ENCODE measurements around the gene ZBTB3. TPM values are rescaled to one million over a fixed set of nuclear protein-coding genes. Genes with fewer than 3 reads are reported as not detected.

ZBTB3 gene
- total and polyA plus RNA-seq, 4 donors, result 1.5 to 6.4 (median 4.2) TPM

DNA sequence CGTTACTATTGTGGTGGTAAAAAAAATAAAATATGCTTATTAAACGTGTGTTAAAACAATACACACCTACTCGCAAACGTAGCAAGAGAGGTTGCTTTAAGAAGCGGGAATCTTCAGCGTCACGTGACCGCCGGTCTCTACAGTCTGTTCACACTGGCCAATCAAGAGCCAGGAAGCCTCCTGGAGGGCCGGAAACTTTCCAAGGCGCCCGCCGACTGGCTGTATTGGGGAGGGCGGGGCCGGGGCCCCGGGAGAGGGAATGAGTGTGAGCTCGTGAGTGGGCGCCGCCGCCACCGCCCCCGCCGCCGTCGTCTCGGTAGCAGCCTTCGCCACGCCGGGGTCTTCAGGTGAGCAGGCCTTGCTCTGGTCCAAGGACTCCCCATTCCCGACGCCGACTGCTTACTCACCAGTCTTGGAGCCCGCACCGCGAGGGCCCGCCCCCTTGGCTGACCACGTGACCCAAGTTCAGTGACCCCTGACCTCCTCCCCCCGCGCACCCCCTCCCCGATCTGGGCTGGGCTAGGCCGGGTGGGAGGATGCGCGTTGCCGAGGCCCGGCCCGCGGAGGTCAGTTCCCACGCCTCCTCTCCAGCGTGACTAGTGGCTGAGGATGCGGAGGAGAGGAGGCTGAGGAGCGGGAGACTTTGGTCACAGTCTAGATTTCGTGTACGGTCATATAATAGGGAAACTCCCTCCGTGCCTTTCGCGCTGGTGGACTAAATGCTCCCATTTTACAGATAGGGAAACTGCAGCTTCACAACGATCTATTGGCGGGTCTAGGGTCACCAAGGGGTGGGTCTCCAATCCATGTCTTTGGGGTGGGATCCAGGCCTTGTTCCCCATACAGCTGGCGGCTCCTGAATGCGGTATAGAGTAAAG, 17.4 kb upstream of the ZBTB3 start, which contains the start of gene TAF6L:
TAF6L (plus strand) TSS at position 253 of the 878 bp plus-strand sequence. CDS start 4,388 bp downstream, outside the sequence.
- Histone ChIP-seq H3K9ac (ENCODE audit: low read depth in 1 of 2, low read length in 2 of 2) (peak within 1 kb of the TSS; percentile 57 to 62), H3K9me3 (ENCODE audit: control insufficient read depth in 4 of 4, low read length in 3 of 4) (no peaks in the 10 kb centered on the region), H3K4me3 (ENCODE audit: low read depth in 1 of 3, low read length in 3 of 3) (peak within 1 kb of the TSS; percentile 66 to 70 (median 68)), H3K27me3 (ENCODE audit: control insufficient read depth in 4 of 4, insufficient read depth in 4 of 4, low read length in 3 of 4) (no peaks in the 10 kb centered on the region), H3K27ac (ENCODE audit: low read depth in 1 of 2, low read length in 2 of 2) (peak within 1 kb of the TSS; percentile 94), H3K36me3 (ENCODE audit: control insufficient read depth in 4 of 4, insufficient read depth in 3 of 4, low read depth in 1 of 4, low read length in 3 of 4) (peaks cover 2 to 24% (median 13%) of the 10 kb centered on the region in 4 donors), H3K4me1 (ENCODE audit: control insufficient read depth in 4 of 4, insufficient read depth in 4 of 4, low read length in 3 of 4) (peaks cover 4 to 23% (median 17%) of the 10 kb centered on the region in 4 donors)
- 2% methylated on average over 60 of the region's 60 CpGs for WGBS
- peak; percentile 93 for DNase-seq (ENCODE audit: low spot score)
- TF ChIP-seq FOXA1 (IDR thresholded peaks at IDR 0.05) (no peak), CTCF (IDR thresholded peaks at IDR 0.05; ENCODE audit: low read depth, low read length, missing input control) (no peak), GABPA (IDR thresholded peaks at IDR 0.05 in 1 of 2, conservative IDR thresholded peaks at IDR 0.05 in 1 of 2) (peak; percentile 22 to 80), RAD21 (IDR thresholded peaks at IDR 0.05) (no peak), EGR1 (IDR thresholded peaks at IDR 0.05; ENCODE audit: low read depth in 2 of 2) (peak; percentile 59 to 71), HNF4G (IDR thresholded peaks at IDR 0.05) (no peak), SP1 (IDR thresholded peaks at IDR 0.05) (peak; percentile 88), YY1 (IDR thresholded peaks at IDR 0.05) (peak; percentile 54), REST (IDR thresholded peaks at IDR 0.05) (no peak), RXRA (IDR thresholded peaks at IDR 0.05) (peak; percentile 77 to 90), ATF3 (IDR thresholded peaks at IDR 0.05) (no peak), TAF1 (conservative IDR thresholded peaks at IDR 0.05) (no peak), NR2F2 (IDR thresholded peaks at IDR 0.05) (peak; percentile 92), HNF4A (conservative IDR thresholded peaks at IDR 0.05) (peak; percentile 44 to 59), JUND (IDR thresholded peaks at IDR 0.05) (peak in 1 of 2 donors; percentile 23), FOXA2 (IDR thresholded peaks at IDR 0.05) (no peak)
- TF ChIP-seq, protein P1, sequence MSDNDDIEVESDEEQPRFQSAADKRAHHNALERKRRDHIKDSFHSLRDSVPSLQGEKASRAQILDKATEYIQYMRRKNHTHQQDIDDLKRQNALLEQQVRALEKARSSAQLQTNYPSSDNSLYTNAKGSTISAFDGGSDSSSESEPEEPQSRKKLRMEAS (IDR thresholded peaks at IDR 0.05), result peak; percentile 56
- TF ChIP-seq, protein P2, sequence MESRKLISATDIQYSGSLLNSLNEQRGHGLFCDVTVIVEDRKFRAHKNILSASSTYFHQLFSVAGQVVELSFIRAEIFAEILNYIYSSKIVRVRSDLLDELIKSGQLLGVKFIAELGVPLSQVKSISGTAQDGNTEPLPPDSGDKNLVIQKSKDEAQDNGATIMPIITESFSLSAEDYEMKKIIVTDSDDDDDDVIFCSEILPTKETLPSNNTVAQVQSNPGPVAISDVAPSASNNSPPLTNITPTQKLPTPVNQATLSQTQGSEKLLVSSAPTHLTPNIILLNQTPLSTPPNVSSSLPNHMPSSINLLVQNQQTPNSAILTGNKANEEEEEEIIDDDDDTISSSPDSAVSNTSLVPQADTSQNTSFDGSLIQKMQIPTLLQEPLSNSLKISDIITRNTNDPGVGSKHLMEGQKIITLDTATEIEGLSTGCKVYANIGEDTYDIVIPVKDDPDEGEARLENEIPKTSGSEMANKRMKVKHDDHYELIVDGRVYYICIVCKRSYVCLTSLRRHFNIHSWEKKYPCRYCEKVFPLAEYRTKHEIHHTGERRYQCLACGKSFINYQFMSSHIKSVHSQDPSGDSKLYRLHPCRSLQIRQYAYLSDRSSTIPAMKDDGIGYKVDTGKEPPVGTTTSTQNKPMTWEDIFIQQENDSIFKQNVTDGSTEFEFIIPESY (IDR thresholded peaks at IDR 0.05), result no peak
